Ovary (tissue), 9 donors: Measurements from ENCODE around the gene ATP8B1. TPM values are rescaled to one million over a fixed set of nuclear protein-coding genes. Genes with fewer than 3 reads are reported as not detected.

Experiments used
- DNase-seq, 5 donors: peaks; one replicate each; pipeline ENCODE4 v3.0.0-alpha.2; 2019 to 2020
- H3K27ac ChIP-seq, 2 donors: fragments of 200-600 bp; one replicate each; pipeline versions ENCODE4 v1.5.1 to v1.8.0; 2019 to 2022
- H3K27me3 ChIP-seq: fragments of 200-600 bp; one replicate; pipeline ENCODE4 v1.8.0; 2022
- H3K36me3 ChIP-seq: fragments of 200-600 bp; sonication (generic); one replicate; pipeline ENCODE4 v1.5.1; 2019
- H3K4me1 ChIP-seq: one replicate; pipeline ENCODE4 v1.8.1; 2013; ENCODE audit warnings: mild to moderate bottlenecking, moderate library complexity; ENCODE audit not compliant: insufficient read depth
- H3K4me3 ChIP-seq: fragments of 200-600 bp; sonication (generic); one replicate; pipeline ENCODE4 v1.5.1; 2017
- H3K9me3 ChIP-seq, 2 donors: fragments of 200-600 bp in 1 of 2; sonication (generic) in 1 of 2; one replicate each; pipeline versions ENCODE4 v1.5.1 to v1.8.1; 2013 to 2019; ENCODE audit warnings: mild to moderate bottlenecking in 1 of 2, moderate library complexity in 1 of 2
- EP300 ChIP-seq: sonication (generic); formaldehyde crosslinking; IDR thresholded peaks from one replicate; pipeline ENCODE4 v1.6.1; 2017; ENCODE audit warnings: antibody characterized with exemption
- POLR2A ChIP-seq: fragments of 450-650 bp; IDR thresholded peaks from one replicate; pipeline ENCODE4 v1.6.1; 2017; ENCODE audit warnings: antibody characterized with exemption, mild to moderate bottlenecking, moderate library complexity
- WGBS, 3 donors: extraction: QIAGEN DNeasy Blood & Tissue Kit in 1 of 3; methylation state at CpG; one replicate each; pipeline versions ENCODE4 v1.1.5 to v1.1.7; 2013 to 2017; 5-methylcytosine and 5-hydroxymethylcytosine counted together
- intact Hi-C, 4 donors: fragments of 100-400 bp; cut with DNase I; formaldehyde crosslinking; loops; one replicate each; pipeline versions ENCODE4 v1.11.0 to v1.15.1; 2022 to 2023
- polyA plus RNA-seq, 2 donors: library from polyadenylated mRNA; stranded (reverse); fragments of 200-250 nt in 1 of 2; fragments of 350-450 nt in 1 of 2; fragmentation: Illumina TruSeq in 1 of 2; extraction: RNeasy Lipid Tissue Mini Kit (QIAGEN cat#74804) in 1 of 2; gene quantifications; one replicate each; pipeline ENCODE4 v1.2.3, GENCODE V29; 2013 to 2014
- total RNA-seq, 7 donors: library from RNA; depleted of rRNA in 2 of 7; stranded (reverse); fragments of >200 nt in 2 of 7; fragmentation: NEBNext Ultra II Directional in 3 of 7; extraction: Animal tissue kit (Norgen Biotek cat#: 25700) in 3 of 7; gene quantifications; one replicate each; pipeline versions ENCODE4 v1.1.0 to v1.2.4, GENCODE V29; 2016 to 2023
- TF ChIP-seq, protein P1 (sequence below), 3 donors: fragments of 450-650 bp in 2 of 3; fragments of 200-600 bp in 1 of 3; IDR thresholded peaks; one replicate each; pipeline versions ENCODE4 v1.5.1 to v1.8.0; 2016 to 2022; ENCODE audit warnings: antibody characterized with exemption in 3 of 3, mild to moderate bottlenecking in 1 of 3
- donor health status: DM: no; HTN: no; CAD: no; lungs with moderate emphysema.
- donor health status: DM: no; HTN: no; CAD: no.
- donor health status: Bipolar disorder and iron deficiency.
- donor health status: DM: yes; HTN: yes; CAD: no.
- donor health status: DM: no; HTN: no; CAD: no.
- donor health status: DM: yes; HTN: yes; CAD: no.

ATP8B1 gene
- total and polyA plus RNA-seq, 9 donors: 1.4 to 13.2 (median 5.2) TPM

DNA sequence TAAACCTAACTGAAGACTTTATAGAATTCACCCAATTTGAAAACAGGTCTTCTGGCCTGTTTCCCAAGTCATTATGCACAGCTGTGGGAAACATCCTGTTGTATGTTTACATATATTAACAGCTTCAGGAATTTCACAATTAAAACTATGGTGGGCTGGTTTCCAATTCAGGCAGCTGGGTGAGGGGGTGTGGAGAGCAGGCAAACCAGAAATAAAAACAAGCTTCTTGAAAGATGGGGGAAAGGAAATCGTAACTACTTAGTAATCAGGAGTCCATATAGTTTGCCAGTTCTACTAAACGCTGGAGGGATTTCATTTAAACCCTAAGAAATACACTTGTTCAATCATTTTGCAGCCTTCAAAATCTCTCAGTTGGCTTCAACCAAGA is 22.8 kb downstream of the ATP8B1 start:
- Histone ChIP-seq H3K4me1 (peaks cover 5% of the 10 kb centered on the region), H3K36me3 (no peaks in the 10 kb centered on the region), H3K9me3 (no peaks in the 10 kb centered on the region), H3K27ac (peak overlapping the region in 1 of 2 donors; percentile 39), H3K27me3 (no peaks in the 10 kb centered on the region), H3K4me3 (no peak overlapping the region)
- intact Hi-C loops: no loop called here
- DNase-seq: no peak
- 1 to 4% (median 4%) methylated on average over 2 of the region's 2 CpGs for WGBS, 3 donors
- TF ChIP-seq POLR2A (no peak), EP300 (no peak)
- TF ChIP-seq, protein P1, sequence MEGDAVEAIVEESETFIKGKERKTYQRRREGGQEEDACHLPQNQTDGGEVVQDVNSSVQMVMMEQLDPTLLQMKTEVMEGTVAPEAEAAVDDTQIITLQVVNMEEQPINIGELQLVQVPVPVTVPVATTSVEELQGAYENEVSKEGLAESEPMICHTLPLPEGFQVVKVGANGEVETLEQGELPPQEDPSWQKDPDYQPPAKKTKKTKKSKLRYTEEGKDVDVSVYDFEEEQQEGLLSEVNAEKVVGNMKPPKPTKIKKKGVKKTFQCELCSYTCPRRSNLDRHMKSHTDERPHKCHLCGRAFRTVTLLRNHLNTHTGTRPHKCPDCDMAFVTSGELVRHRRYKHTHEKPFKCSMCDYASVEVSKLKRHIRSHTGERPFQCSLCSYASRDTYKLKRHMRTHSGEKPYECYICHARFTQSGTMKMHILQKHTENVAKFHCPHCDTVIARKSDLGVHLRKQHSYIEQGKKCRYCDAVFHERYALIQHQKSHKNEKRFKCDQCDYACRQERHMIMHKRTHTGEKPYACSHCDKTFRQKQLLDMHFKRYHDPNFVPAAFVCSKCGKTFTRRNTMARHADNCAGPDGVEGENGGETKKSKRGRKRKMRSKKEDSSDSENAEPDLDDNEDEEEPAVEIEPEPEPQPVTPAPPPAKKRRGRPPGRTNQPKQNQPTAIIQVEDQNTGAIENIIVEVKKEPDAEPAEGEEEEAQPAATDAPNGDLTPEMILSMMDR (IDR thresholded peaks at IDR 0.05): no peak

DNA sequence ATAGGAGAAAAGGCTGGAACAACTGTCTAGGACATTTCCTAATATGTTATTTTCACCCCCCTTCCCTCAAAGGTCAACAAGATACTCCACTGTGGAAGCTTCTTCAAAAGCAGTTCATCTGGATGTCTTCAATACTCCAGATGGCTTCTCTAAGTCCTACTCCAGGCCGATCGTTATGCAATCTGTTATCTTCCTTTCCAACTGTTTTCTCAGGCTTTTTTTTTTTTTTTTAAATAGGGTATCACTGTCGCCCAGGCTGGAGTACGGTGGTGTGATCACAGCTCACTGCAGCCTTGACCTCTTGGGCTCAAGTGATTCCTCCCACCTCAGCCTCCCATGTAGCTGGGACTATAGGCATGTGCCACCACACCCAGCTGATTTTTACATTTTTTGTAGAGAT is 26.3 kb downstream of the ATP8B1 start:
- Histone ChIP-seq H3K27me3 (no peaks in the 10 kb centered on the region), H3K27ac (no peak overlapping the region), H3K36me3 (no peaks in the 10 kb centered on the region), H3K4me3 (no peak overlapping the region), H3K4me1 (peaks cover 5% of the 10 kb centered on the region), H3K9me3 (no peaks in the 10 kb centered on the region)
- 5 to 9% (median 8%) methylated on average over 4 of the region's 4 CpGs for WGBS, 3 donors
- no peak for DNase-seq
- TF ChIP-seq, protein P1 (IDR thresholded peaks at IDR 0.05): no peak
- TF ChIP-seq EP300 (no peak), POLR2A (no peak)
- intact Hi-C loops: no loop called here

DNA sequence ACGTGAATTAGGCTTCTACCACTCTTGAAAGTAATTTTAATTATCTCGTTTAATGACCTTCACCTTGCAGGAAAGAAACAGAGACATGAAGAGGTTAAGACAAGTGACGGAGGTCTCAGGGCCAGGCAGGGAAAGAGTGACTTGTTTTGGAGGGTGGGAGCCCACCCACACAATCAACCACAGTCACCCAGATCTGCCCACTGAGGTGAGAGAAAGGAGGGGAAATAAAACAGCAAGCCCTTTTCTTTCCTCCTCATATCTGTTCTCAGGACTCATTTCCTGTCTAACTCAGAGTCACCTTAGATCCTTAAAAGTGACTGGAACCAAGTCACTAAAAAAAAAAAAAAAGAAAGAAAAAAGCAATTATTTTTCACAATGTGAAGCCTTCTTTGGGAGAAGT is 26.8 kb downstream of the ATP8B1 start:
- no peak for TF ChIP-seq EP300
- TF ChIP-seq POLR2A: no peak
- TF ChIP-seq, protein P1 (IDR thresholded peaks at IDR 0.05): no peak
- Histone ChIP-seq H3K27me3 (no peaks in the 10 kb centered on the region), H3K9me3 (no peaks in the 10 kb centered on the region), H3K4me1 (peaks cover 2% of the 10 kb centered on the region), H3K36me3 (no peaks in the 10 kb centered on the region), H3K4me3 (no peak overlapping the region), H3K27ac (no peak overlapping the region)
- no peak for DNase-seq
- intact Hi-C loops: no loop called here
- WGBS, 3 donors: 87 to 93% (median 90%) methylated on average over 3 of the region's 3 CpGs

DNA sequence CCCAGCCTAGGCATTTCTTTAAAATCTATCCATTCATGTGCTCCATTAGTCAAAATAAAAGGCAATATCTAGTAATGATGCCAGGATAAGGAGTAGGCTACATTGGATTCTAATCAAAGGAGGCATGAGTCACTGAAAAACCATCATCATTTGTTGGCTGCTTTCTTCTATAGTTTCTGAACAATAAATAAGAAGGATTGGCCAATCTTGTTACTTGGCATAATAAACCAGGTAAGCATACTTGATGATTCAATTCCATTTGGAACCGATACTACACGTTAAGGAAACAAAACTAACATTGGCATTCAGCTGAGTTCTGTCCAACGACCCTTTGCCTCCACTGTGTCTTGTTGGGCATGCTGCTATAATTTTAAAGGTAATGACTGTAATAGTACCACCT is 27.2 kb downstream of the ATP8B1 start:
- no peak for DNase-seq
- 78 to 89% (median 85%) methylated on average over 3 of the region's 3 CpGs for WGBS, 3 donors
- Histone ChIP-seq H3K36me3 (no peaks in the 10 kb centered on the region), H3K4me3 (no peak overlapping the region), H3K27ac (no peak overlapping the region), H3K9me3 (no peaks in the 10 kb centered on the region), H3K4me1 (peaks cover 2% of the 10 kb centered on the region), H3K27me3 (no peaks in the 10 kb centered on the region)
- intact Hi-C loops: no loop called here
- TF ChIP-seq POLR2A: no peak
- TF ChIP-seq, protein P1 (IDR thresholded peaks at IDR 0.05): no peak
- TF ChIP-seq EP300: no peak
